Activated CD4-positive, alpha-beta memory T cell treated with anti-CD3 and anti-CD28 coated beads for 36 hours (primary cell): ENCODE data around the gene ATXN10. TPM values are rescaled to one million over a fixed set of nuclear protein-coding genes. Genes with fewer than 3 reads are reported as not detected.

Source experiments
- CTCF ChIA-PET: fragments of 350-600 bp; sonication (Branson Sonifier 250); formaldehyde crosslinking; loops from one replicate; lab custom pipeline; 2021; ENCODE audit warnings: antibody characterized with exemption, inconsistent platforms; lab: Charles Lee
- POLR2A ChIA-PET: fragments of 350-600 bp; sonication (Branson Sonifier 250); formaldehyde crosslinking; loops from one replicate; lab custom pipeline; 2021; ENCODE audit warnings: antibody characterized with exemption; lab: Charles Lee
- DNase-seq: peaks from one replicate; pipeline ENCODE4 v3.0.0-alpha.2; 2020
- H3K27ac Mint-ChIP-seq: one replicate; pipeline ENCODE4 v1.8.0; 2021; ENCODE audit warnings: mixed read lengths
- H3K27me3 Mint-ChIP-seq: one replicate; pipeline ENCODE4 v1.8.0; 2021; ENCODE audit warnings: mixed read lengths
- H3K36me3 Mint-ChIP-seq: one replicate; pipeline ENCODE4 v1.8.0; 2021; ENCODE audit warnings: mixed read lengths
- H3K4me1 Mint-ChIP-seq: one replicate; pipeline ENCODE4 v1.8.0; 2021; ENCODE audit warnings: low read depth, mixed read lengths
- H3K4me3 Mint-ChIP-seq: one replicate; pipeline ENCODE4 v1.8.0; 2021; ENCODE audit warnings: mild to moderate bottlenecking, mixed read lengths
- H3K9me3 Mint-ChIP-seq: one replicate; pipeline ENCODE4 v1.8.0; 2021; ENCODE audit warnings: mixed read lengths
- intact Hi-C: fragments of 100-400 bp; cut with micrococcal nuclease; formaldehyde crosslinking; loops from one replicate; pipeline ENCODE4 v1.15.1; 2023
- total RNA-seq, 2 experiments: library from RNA; stranded (reverse); gene quantifications; one replicate each; pipeline ENCODE4 v1.2.3, GENCODE V29; 2021

Gene ATXN10
- total RNA-seq, 2 experiments from 2014 or later, result 88.6 to 89.9 TPM

- DNase-seq, result no peak
- CTCF ChIA-PET, result no interaction called here
- no peak overlapping the region for H3K27ac Mint-ChIP-seq
- H3K36me3 Mint-ChIP-seq, result no peaks in the 10 kb centered on the region
- H3K9me3 Mint-ChIP-seq, result no peaks in the 10 kb centered on the region
- intact Hi-C loops, result no loop called here
- peaks cover 33% of the 10 kb centered on the region for H3K27me3 Mint-ChIP-seq
- H3K4me1 Mint-ChIP-seq, result no peaks in the 10 kb centered on the region
- POLR2A ChIA-PET, result no interaction called here
- H3K4me3 Mint-ChIP-seq, result no peak overlapping the region
Observed at GRCh38 chr22:45882881-45883810, 211.5 kb downstream of the ATXN10 start.

- ChIA-PET POLR2A (no interaction called here), CTCF (no interaction called here)
- H3K4me1 Mint-ChIP-seq, result no peaks in the 10 kb centered on the region
- H3K9me3 Mint-ChIP-seq, result no peaks in the 10 kb centered on the region
- H3K4me3 Mint-ChIP-seq, result no peak overlapping the region
- H3K27ac Mint-ChIP-seq, result no peak overlapping the region
- H3K36me3 Mint-ChIP-seq, result no peaks in the 10 kb centered on the region
- intact Hi-C loops, result no loop called here
- peaks cover 29% of the 10 kb centered on the region for H3K27me3 Mint-ChIP-seq
- DNase-seq, result no peak
Observed at GRCh38 chr22:45883811-45884170, 212.2 kb downstream of the ATXN10 start.

DNA sequence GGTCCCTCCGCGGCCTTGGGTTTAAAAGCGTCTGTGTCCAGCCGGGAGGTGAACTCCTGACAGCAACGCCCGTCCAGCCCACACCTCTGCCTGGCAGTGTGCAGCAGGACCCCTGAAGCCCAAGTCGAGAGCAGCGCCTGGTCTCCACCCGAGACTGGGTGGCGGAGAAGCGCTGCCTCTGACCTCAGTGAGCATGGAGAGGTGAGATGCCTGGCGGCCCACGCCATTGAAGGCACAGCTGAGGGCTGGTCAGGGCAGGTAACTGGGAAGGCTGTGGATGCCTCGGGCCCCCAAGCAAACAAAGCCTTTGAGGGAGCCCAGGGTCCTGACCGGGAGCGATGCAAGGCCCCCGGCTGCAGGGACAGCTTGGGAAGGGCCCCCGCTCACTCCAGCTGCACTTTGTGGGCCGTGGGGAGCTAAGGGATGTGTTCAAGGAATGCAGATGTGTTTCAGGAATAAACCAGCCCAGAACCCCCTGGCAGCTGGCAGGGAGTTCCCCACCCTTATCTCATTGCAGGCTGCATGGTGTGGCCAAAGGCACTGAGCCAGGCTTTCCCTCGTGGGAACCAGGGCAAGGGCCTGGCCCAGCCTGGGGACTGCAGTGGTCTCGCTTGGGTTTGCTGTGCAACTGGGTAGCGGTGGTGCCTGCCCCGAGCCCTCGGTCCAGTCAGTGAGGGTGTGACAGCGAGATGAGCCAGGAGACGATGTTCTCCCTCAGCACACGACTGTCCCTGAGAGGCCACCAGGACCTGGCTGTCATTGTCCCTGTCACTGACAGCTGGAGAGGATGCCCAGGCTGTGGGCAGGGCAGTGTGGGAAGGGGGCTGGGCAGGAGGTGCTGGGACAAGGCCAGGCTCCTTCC, 212.8 kb downstream of the ATXN10 start:
- Mint-ChIP-seq H3K27me3 (peaks cover 26% of the 10 kb centered on the region), H3K36me3 (no peaks in the 10 kb centered on the region), H3K4me3 (no peak overlapping the region), H3K27ac (no peak overlapping the region), H3K9me3 (no peaks in the 10 kb centered on the region), H3K4me1 (no peaks in the 10 kb centered on the region)
- ChIA-PET POLR2A (no interaction called here), CTCF (no interaction called here)
- no peak for DNase-seq
- intact Hi-C loops, result no loop called here

DNA sequence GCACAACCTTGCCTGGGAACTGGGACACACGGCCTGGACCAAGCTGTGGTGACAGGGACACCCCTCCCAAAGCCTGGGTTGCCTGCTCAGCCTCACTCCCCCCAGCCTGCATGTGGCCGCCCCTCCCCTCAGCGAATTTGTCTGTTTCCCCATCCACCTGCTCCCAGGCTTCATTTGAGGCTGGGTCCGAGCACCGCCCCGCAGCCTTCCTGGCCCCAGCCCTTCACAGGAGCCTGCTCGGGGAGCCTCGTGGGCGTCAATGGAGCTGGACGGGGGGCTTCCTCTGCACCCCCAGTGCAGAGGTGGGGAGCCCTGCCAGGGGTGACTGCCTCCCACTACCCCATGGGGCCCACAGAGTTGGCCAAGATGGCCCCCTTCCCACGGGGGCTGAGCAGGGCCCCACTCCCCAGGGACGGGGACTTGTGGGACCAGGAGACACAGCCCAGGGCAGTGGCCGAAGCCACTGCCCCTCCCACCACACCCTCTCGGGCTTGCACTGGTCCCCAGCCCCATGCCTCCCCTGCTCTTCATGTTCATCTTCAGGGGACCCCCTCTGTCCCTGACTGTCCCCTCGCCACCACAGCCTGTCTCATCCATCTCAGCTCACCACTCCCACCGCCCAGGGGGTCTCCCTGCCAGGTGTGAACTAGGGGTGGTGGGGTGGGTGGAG, 213.7 kb downstream of the ATXN10 start:
- no peaks in the 10 kb centered on the region for H3K4me1 Mint-ChIP-seq
- H3K9me3 Mint-ChIP-seq, result no peaks in the 10 kb centered on the region
- no peak overlapping the region for H3K27ac Mint-ChIP-seq
- no peak for DNase-seq
- H3K36me3 Mint-ChIP-seq, result no peaks in the 10 kb centered on the region
- no peak overlapping the region for H3K4me3 Mint-ChIP-seq
- ChIA-PET CTCF (no interaction called here), POLR2A (no interaction called here)
- H3K27me3 Mint-ChIP-seq, result peaks cover 19% of the 10 kb centered on the region
- intact Hi-C loops, result no loop called here

DNA sequence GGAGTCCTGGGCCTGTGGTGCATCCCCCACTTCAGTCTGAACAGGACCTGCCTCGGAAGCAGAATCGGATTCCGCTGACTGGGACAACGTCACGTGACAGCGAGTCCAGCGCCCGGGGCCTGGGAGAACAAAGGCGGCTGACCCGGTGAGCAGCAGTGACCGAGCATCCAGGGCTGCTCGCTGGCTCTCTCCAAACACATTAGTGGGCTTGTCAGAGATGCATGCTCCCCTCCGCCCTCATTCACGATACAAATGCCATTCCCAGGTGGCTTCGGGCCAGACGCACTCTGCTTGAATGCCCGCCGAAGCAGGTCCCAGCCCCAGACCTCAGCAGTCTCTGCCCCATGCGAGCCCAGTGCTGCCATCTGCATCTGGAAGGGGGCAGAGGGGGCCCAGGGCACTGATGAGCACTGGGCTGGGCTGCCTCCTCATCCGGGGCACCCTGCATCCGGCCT, 214.3 kb downstream of the ATXN10 start:
- no peaks in the 10 kb centered on the region for H3K36me3 Mint-ChIP-seq
- DNase-seq, result no peak
- no peak overlapping the region for H3K27ac Mint-ChIP-seq

DNA sequence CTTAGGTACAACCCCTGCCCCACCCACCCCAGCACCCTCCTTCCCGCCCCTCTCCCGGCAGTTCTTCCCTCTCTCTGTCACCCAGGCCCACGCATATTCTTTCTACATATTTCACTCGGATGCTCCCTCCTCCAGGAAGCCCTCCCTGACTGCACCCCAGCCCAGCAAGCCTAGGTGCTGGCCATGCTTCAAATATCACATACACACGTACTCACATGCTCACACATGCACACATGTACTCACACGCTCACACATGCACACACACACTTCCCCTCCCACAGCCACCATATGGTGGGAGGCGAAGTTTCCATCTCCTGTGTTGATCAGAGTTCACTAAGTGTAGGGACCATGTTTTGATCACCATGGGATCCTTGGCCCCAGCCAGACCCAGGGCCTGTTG, 214.9 kb downstream of the ATXN10 start:
- Mint-ChIP-seq H3K9me3 (no peaks in the 10 kb centered on the region), H3K4me1 (no peaks in the 10 kb centered on the region), H3K27me3 (peaks cover 16% of the 10 kb centered on the region), H3K27ac (no peak overlapping the region), H3K36me3 (no peaks in the 10 kb centered on the region), H3K4me3 (no peak overlapping the region)
- DNase-seq, result no peak
- POLR2A ChIA-PET, result no interaction called here
- CTCF ChIA-PET, result no interaction called here
- intact Hi-C loops, result no loop called here

More for the DNA sequence above, 214.3 kb downstream of the ATXN10 start:
- no peaks in the 10 kb centered on the region for H3K9me3 Mint-ChIP-seq
- peaks cover 18% of the 10 kb centered on the region for H3K27me3 Mint-ChIP-seq
- intact Hi-C loops, result no loop called here
- ChIA-PET CTCF (no interaction called here), POLR2A (no interaction called here)
- H3K4me3 Mint-ChIP-seq, result no peak overlapping the region
- no peaks in the 10 kb centered on the region for H3K4me1 Mint-ChIP-seq

DNA sequence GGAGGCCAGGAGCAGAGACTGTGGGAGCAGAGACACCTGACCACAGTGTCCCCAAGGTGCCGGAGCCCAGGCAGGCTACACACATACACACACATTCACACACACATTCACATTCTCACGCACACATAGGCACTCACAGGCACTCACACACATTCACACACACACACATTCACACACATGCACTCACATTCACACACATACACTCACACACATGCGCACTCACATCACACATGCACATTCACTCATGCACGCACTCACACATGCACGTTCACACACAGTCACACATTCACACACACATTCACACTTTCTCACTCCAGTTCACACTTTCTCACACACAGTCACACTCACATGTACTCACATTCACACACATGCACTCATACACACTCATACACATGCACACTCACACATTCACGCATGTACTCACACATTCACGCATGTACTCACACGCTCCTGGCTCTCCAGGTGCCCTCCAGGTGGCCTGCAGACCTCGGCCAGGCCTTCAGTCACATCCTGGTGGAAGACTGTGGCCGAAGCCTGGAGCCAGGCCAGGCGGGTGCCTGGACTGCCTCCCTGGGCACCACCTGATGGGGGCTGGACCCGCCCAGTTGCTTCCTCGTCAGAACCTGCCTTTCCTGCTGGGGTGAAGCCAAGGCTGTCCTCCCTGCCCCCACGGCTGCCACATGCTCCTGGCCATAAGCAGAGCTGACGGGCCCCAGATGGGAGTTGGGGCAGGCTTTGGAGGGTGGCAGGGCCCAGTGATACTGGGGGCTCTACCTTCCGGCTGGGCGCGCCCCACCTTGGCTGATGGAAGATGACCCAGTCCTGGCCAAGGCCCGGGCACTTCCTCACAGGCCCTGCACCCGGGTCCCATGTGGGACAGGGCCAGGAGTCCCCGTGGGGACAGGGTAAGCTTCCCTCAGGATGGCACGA, 215.8 kb downstream of the ATXN10 start:
- intact Hi-C loops, result no loop called here
- Mint-ChIP-seq H3K27me3 (peaks cover 19% of the 10 kb centered on the region), H3K9me3 (no peaks in the 10 kb centered on the region), H3K4me1 (no peaks in the 10 kb centered on the region), H3K4me3 (no peak overlapping the region), H3K36me3 (no peaks in the 10 kb centered on the region), H3K27ac (no peak overlapping the region)
- POLR2A ChIA-PET, result no interaction called here
- no peak for DNase-seq
- CTCF ChIA-PET, result interaction anchor here (0.7 kb wide), 2 partner anchors 18 to 23 kb away, joined by 3 read pairs; no protein-coding TSS in a partner anchor

GRCh38 chr22:45888221-45889092, 216.8 kb downstream of the ATXN10 start:
- H3K36me3 Mint-ChIP-seq, result no peaks in the 10 kb centered on the region
- POLR2A ChIA-PET, result no interaction called here
- no peak for DNase-seq
- peaks cover 20% of the 10 kb centered on the region for H3K27me3 Mint-ChIP-seq
- no peaks in the 10 kb centered on the region for H3K9me3 Mint-ChIP-seq
- intact Hi-C loops, result no loop called here
- no peak overlapping the region for H3K4me3 Mint-ChIP-seq
- CTCF ChIA-PET, result interaction anchor here (0.7 kb wide), 2 partner anchors 17 to 24 kb away, joined by 3 read pairs; no protein-coding TSS in a partner anchor
- H3K4me1 Mint-ChIP-seq, result no peaks in the 10 kb centered on the region
- no peak overlapping the region for H3K27ac Mint-ChIP-seq

DNA sequence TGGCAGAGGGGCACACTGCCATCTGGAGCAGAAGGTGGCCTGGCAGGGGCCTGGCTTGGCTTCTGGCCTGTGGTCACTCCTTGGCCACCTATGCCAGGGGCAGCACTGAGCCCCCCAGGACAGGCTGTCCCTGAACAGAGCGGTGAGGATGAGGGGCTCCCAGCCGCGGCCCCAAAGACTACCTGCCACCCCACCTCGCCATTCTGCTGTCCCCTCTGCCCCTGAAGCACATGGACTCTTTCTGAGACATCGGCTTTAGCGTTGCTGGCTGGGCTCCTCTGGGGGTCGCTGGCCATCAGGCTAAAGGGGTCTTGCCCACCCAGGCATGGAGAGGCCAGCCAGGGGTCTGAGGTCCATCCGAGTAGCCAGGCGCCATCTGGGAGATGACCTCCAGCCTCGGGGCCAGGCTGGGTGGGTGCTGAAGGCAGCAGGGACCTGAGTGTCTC, 217.5 kb downstream of the ATXN10 start:
- DNase-seq, result no peak
- H3K4me3 Mint-ChIP-seq, result no peak overlapping the region
- no peaks in the 10 kb centered on the region for H3K4me1 Mint-ChIP-seq
- H3K27me3 Mint-ChIP-seq, result peaks cover 18% of the 10 kb centered on the region
- CTCF ChIA-PET, result no interaction called here
- no peaks in the 10 kb centered on the region for H3K9me3 Mint-ChIP-seq
- POLR2A ChIA-PET, result no interaction called here
- H3K36me3 Mint-ChIP-seq, result no peaks in the 10 kb centered on the region
- intact Hi-C loops, result no loop called here
- no peak overlapping the region for H3K27ac Mint-ChIP-seq

DNA sequence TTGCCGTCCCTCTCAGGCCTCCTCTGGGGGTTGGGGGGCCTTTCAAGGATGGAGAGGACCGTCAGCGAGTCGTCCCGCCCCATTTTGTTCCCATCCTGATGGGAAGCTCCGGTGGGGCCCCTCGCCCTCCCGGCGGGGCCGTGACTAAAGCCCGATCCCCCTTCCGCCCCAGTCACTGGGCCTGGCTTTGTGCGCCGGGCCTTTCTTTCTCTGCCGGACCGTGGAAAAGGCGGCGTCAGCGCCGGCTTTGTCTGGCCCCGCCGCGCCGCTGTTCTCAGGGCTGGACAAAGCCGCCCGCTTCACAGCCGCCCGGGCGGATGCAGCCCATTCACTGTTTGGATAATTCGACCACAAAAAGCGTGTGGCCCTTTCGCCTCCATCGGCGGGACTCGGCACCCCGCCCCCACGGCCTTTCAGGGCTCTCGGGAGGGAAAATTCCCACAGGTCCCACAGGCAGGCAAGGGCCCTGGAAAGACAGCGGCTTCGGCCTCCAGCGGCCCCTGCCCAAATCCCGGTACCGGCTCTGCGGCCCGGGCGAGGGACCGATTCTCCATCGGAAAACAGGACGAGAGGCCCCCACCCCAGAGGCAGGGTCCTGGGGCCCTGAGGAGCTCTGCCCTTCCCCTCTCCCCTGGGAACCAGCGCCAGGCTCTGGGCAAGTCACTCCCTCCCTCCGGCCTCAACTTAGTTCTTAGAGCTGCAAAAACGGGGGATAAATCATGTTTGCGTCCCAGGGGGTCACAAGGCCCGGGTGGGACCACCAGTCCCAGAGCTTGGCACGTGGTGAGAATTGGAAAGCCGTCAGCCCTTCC, 218.1 kb downstream of the ATXN10 start:
- POLR2A ChIA-PET, result no interaction called here
- CTCF ChIA-PET, result interaction anchor here (1.0 kb wide), 1 partner anchor 26 kb away, joined by 3 read pairs; no protein-coding TSS in a partner anchor
- intact Hi-C loops, result no loop called here
- DNase-seq, result no peak
- H3K4me1 Mint-ChIP-seq, result no peaks in the 10 kb centered on the region
- H3K9me3 Mint-ChIP-seq, result no peaks in the 10 kb centered on the region
- no peak overlapping the region for H3K27ac Mint-ChIP-seq
- H3K27me3 Mint-ChIP-seq, result peaks cover 18% of the 10 kb centered on the region
- no peak overlapping the region for H3K4me3 Mint-ChIP-seq
- H3K36me3 Mint-ChIP-seq, result no peaks in the 10 kb centered on the region
